C1 segment of cervical spinal cord (tissue), 14 donors: ENCODE results near the gene STPG3.

ENCODE experiments used
- DNase-seq, 14 donors: peaks; one replicate each; lab custom pipeline; 2025; lab: John Stamatoyannopoulos, UW

The STPG3 gene

DNA sequence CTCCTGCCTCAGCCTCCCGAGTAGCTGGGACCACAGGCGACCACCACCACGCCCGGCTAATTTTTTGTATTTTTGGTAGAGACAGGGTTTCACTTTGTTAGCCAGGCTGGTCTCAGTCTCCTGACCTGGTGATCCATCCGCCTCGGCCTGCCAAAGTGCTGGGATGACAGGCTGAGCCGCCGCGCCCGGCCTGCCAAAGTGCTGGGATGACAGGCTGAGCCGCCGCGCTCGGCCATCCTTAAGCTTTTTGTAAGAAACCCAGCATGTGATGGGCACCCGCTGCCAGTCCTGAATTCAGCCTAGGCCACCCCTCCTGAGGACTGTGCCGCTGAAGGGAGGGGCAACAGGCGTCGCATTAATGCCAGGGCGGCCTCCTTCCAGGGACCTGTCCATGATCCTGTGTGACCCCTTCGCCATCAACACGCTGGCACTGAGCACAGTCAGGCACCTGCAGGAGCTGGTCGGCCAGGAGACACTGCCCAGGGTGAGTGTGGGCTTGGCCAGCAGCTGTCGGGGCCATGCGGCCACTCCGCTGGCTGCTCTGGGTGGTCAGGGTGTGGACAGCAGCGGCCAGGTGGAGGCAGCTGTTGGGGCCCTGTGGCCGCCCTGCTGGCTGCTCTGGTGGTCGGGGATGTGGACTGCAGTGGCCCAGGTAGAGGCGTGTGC lies 14.5 kb downstream of the STPG3 start:
- no peak for DNase-seq

DNA sequence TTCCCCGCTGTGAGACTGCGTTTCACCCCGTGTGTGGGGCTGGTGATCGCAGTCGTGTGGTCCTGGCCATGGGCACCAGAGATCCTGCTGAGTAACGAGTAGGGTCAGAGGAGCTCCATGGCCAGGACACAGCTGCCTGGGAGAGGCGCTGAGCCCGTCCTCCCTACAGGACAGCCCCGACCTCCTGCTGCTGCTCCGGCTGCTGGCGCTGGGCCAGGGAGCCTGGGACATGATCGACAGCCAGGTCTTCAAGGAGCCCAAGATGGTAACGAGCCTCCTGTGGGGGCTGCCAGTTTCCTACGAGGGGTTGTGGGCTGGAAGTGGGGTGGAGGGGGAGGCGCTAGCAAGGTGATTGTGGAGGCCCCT lies 15.1 kb downstream of the STPG3 start:
- no peak for DNase-seq

DNA sequence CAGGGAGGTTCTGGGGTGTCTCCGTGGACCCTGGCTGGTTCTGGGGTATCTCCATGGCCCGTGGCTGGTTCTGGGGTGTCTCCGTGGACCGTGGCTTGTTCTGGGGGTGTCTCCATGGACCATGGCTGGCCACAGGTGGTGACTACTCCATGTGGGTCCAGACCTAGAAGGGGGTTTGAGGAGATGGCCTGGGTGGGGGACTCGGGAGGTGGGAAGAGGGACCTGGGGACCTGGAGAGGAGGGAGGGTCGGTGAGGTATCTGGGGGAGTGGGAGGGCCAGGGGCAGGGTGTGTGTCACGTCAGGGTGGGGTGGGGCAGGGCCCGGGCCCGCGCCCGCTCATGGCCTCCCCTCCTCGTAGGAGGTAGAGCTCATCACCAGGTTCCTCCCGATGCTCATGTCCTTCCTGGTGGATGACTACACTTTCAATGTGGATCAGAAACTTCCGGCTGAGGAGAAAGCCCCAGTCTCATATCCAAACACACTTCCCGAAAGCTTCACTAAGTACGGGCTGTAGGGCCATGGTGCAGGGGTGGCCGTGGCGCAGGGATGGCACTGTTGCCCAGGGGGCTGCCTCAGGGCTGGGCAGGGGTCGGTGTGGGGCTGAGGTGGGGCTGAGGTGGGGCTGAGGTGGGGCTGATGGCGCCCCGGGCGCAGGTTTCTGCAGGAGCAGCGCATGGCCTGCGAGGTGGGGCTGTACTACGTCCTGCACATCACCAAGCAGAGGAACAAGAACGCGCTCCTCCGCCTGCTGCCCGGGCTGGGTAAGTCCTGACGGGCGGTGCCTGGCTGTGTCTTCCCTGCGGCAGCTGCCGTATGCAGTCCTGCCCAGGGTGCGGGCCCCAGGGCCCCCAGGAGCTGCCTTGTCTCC lies 15.7 kb downstream of the STPG3 start:
- no peak for DNase-seq

DNA sequence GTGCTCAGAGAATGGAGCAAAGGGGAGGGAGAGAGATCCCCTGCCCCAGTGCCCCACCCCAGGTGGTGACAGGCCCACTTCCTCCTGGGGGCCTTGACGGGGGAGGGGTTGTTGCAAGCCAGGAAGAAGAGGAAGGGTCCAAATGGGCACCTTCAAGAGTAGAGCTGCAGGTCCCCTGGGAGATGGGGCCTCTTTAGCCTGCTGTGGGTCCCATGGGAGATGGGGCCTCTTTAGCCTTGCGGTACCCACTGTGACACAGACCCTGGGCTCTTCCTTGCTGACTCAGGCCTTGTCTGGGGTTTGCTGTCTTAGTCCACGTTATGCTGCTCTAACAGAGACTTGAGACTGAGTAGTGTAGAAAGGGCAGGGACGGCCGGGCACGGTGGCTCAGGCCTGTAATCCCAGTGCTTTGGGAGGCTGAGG lies 16.9 kb downstream of the STPG3 start:
- no peak for DNase-seq

DNA sequence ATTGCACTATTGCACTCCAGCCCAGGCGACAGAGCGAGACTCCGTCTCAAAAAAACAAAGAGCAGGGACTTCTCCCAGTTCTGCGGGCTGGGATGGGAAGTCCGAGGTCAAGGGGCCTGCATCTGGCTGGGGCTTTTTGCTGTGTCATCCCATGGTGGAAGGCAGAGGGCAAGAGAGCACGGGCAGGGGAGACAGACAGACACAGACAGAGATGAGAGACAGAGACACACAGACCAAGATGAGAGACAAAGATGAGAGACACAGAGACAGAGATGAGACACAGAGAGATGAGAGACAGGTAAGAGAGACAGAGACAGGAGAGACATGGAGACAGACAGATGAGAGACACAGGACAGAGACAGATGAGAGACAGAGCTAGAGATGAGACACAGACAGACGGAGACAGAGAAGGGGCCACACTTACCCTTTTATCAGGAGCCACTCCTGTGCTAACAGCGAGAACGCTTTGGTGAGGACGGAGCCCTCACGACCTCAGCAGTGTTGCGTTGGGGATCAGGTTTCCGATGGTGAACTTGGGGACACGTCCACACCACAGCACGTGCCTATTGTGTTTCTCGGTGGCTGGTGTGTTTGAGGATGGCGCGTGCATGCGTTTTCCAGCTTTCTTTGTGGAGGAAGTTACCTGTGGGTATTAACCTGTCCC lies 17.6 kb downstream of the STPG3 start:
- DNase-seq: no peak

DNA sequence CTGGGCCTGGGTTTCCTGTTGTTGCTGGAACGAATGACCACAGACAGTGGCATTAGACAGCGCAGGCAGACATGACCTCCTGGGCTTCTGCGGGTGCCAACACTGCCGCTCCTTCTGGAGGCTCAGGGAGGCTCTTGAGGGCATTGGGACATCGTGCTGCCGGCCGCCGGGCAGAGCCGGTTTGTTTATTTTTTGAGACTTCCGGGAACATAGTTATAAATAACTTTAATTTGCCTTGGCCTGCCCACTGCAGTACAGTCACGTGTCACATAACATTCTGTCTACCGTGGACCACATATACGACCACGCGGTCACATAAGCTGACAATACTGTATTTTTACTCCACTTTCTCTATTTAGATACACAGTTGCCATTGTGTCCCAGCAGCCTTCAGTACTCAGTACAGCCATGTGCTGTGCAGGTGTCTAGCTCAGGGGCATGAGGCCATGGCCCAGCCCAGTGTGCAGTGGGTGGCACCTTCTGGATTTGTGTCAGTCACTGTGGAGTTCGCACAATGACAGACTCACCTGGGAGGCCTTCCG lies 18.2 kb downstream of the STPG3 start:
- no peak for DNase-seq

DNA sequence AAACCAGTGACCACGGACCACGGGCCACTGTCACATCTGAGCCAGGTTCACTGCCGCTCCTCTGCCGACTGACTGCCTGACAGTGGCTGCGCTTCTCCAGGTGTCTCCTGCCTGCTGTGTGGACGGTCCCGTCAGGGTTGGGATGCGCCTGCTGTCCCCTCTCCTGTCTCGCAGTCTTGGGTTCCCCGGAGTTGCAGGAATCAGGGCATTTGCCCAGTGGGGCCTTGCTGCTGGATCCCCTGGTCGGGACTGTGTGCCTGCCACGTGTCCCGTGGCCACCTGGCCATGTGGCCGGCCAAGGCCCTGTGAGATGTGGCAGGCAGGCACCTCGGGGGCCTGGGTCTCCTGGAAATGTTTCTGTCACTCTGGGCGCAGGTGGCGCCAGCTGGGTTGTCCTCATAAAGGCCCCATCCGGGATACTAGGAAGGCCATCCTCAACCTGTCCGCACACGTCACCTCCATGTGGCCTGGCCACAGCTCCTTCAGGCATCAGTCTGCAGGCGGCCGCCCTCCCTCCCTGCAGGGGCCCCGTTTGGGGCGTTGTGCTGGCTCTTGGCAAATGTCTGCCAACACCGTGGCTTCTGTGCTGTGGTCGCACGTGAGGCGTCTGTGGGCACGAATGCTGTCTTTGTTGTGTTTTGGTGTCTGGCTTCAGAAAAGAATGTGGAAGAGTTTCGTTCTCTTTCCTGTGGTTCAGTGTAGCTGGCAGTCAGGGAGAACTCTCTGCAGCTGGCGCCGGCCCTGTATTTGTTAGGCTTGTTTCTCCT lies 20.0 kb downstream of the STPG3 start:
- no peak for DNase-seq

DNA sequence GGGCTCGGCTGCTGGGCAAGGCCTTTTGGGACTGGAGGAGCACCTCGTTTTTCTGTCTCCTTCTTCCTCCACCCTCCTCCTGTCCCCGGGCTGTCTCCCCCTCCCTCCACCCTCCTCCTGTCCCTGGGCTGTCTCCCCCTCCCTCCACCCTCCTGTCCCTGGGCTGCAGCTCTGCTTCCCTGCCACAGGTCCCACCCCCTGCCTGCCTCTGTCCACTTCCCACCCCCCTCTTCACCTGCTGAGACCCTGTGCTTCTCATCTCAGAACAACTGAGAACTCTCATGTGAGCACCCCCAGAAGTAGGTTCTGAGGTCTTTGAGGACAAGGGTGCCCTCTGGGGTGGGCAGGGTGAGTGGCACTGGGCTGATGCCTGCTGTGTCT lies 20.6 kb downstream of the STPG3 start:
- no peak for DNase-seq

DNA sequence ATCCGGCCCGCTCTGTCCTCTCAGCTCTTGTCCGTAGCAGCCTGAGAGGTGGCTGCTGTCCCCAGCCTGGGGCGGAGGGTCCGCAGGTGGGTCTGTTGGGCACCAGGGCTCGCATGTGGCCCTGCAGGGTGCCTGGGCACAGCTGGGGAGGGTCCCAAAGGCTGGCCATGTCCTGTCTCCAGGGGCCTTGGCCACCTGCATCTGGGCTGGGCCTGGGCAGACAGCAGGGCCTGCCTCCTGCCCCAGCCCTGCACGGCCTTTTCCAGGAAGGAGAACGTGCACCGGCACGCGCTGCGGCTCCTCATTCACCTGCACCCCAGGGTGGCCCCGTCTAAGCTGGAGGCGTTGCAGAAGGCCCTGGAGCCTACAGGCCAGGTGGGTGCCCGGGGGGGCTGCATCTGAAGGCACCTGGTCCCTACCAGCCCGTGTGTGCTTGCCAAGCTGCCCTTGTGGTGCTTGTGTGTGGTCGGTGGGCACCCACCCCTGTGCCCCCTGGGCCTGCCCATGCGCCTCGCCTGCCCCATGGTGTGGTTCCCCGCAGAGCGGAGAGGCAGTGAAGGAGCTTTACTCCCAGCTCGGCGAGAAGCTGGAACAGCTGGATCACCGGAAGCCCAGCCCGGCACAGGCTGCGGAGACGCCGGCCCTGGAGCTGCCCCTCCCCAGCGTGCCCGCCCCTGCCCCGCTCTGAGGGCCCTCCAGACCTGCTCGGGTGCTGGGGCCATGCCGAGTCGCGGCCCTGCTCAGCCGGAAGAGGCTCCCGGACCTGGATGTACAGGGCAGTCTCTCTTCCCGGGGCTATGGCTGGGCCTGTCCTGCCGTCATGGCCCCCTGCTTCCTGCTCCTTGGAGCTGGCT lies 21.4 kb downstream of the STPG3 start:
- no peak for DNase-seq

DNA sequence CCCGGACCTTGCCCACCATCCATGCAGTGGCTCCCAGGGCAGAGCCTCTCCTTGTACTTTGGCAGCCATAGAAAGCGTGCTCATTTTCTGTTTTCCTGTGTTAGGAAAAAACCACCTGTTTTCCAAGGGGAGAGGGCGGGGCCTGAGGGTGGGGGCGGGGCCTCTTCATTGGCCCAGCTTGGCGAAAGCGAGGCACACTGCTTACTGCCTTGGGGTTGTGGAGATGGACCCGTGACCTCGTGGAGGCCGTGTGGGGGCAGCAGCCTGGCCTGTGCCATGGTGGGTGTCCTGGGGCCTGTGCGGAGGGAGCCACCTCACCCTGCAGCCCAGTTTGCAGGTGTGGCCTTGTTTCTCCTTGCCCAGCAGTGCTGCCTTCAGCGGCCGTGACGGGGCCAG lies 22.0 kb downstream of the STPG3 start:
- no peak for DNase-seq

DNA sequence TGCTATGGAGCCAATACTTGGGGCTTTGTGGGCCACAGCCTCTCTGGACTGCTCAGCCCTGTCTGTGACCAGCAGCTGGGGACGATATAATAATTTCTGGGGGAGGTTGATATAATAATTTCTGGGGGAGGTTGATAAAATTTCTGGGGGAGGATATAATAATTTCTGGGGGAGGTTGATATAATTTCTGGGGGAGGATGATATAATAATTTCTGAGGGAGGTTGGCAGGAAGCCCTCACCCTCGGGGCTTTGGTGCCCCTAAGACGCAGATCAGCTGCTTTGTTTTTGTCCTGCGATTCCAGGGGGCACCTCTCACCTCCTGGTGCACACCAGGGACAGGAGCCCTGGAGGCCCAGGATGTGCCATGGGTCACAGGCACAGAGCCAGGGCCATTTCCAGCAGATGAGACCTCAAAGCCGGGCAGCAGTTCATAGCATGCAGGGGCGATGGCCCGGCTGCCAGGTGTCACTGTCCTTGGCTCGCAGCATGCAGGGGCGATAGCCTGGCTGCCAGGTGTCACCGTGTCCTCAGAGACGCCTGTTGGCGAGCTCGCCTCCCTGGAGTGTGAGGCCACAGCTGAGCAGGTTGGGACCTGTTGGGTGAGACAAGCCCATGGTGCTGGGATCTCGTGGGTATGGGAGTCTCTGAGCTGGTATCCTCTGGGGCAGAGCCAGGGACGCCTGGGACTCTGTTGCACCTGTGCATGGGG lies 22.7 kb downstream of the STPG3 start:
- DNase-seq: no peak

DNA sequence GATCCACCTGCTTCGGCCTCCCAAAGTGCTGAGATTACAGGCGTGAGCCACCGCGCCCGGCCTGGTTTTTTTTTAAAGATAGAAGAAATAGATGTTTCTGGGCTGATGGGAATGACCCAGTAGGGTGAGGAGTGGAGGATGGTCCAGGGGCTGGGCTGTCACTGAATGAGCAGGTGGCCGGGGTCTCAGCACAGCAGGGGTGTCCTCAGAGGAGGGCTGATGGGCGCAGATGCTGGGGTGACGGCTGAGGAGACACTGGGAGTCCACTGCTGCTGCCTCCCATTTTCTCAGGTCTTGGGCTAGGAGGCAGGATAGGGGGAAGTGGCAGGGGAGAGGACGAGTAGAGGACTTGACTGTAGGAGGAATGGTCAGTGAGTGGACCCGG lies 24.1 kb downstream of the STPG3 start:
- DNase-seq: no peak

DNA sequence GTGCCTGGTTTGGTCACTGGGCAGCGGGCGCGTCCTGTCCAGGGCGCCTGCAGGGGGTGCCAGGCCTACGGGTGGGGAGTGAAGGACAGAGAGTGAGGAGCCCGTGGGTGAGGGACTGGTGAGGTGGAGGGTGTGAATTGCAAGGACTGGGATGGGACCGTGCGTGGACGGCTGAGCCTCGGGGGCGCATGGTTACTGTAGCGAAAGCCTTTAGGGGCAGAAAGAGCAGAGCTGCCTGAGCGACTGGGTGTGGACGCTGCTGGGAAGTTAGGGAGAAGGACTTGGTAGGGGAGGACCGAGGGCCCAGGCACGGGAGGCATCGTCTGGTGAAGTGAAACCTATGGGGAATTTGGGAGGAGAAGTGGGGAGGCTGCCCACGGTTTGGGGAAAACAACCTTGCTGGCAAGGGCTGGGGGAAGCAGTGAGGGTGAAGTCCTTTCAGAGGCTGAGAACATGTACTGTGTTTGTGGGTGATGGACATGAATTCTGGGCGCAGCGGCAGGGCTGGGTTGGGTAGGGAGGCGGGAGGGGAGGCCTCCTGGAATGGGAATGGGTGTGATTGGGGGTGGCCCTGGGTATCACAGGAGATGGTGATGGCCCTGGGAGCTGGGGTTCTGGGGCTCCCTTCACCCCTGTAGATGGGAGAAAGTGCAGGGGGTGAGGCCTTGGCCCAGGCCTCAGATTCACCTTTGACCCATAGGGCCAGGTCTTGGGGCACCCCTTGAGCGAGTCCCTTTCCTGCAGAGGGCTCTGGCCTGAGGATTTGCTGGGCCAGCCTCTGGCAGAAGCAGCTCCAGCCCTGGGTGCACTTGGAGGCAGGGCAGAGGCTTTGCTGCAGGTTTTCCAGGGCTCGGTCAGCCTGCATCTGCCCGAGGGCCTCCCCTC lies 24.7 kb downstream of the STPG3 start:
- DNase-seq: no peak

DNA sequence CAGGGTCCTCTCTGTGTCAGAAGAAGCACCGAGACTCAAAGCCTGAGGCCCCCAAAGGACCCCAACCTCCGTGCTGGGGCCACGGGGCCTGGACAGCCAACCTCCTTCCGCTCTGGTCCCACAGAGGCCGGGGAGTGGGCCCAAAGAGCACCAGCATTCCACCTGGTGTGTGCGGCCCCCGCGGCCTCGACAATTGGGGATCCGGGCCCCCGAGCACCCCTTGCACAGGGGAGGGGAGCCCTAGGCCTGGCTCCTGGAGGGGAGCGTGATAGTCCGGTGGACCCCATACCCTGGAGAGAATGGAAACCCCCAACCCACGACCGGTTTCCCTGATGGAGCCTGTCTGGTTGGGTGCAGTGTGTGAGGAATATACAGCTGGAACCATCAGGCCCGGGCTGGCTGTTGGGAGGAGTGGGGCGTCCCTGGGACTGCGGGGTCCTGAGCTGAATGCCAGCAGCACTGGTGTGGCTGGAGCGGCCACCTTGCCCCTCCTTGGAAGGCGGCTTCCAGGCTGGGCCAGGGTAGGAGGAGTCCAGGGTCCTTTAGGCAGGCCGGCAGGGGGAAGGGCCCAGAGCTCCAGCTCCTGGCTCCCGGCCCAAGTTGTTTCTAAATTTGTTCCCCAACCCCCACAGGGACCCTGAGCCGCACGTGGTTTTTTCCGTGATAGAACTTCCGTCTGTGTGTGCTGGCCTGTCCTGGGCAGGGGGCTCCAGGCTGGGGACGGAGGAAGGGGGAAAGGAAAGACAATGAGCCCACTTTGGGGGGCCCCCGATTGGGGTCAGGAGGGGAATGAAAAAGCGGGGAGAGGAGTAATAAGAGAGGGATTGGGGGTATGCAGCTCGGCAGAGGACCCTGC lies 25.6 kb downstream of the STPG3 start:
- DNase-seq: no peak

DNA sequence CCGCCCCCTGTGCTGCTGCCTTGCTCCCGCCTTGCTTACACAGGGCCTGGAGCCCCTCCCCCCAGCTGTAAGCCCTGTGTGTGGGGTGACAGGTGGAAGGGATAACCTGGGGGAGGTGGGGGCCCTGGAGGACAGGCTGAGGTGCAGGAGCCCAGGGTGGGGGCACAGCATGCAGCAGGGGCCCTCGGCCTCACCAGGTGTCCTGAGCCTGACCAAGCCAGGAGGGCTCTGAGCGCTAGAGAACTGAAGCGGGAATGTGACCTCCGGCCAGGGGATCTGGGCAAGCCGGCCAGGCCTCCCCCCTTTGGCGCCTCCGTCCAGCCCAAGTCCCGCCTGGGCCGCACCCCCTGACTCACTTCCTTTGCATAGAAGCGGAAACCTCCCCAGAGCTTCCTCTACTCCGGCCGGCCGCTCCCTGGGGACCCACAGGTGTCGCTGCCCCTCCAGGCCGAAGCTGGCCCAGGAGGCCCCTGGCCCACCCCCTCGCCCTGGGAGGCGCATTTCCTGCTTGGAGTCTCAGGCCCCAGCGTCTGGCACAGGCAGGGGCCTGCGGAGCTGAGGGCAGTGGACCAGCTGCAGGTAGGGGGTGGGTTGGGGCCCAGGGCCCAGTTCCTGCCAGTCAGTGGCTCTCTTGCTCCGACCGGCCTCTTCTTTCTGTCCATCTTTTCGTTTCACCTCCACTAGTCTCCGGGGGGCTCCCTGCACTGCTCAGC lies 26.4 kb downstream of the STPG3 start, which contains the start of gene TOR4A:
TOR4A (plus strand) TSS at position 398 of the 713 bp plus-strand sequence. CDS start 964 bp downstream, outside the sequence.
- peak in 6 of 14 donors; percentile 19 to 45 (median 34) for DNase-seq

DNA sequence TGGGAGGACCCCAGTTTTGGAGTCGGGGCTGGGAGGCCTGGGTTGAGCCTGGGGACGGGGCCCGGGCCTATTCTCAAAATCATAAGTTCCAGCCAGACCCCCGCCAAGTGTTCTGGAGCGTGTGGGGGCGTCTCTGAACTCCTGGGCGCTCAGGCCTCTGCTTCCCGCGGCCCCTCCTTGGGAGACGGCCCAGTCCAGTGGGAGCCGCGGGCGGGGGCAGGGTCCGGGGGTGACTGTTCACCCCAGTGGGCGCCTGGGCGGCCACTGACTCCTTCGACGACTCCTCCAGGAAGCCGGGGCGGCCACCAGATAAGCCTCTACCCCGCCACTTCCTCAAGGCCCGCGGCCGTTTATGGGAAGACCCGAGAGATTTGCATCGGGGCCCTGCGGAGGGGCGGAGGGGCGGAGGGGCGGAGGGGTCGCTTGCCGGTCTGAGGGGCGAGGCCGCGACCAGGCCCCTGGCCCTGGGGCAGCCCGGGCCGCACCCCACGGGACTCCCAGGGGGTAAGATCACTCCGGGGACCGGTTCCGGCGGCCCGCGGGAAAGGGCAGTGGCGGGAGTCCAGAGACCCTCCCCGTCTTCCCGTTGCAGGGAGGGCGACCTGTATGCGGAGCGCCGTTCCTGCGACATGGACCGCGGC lies 27.1 kb downstream of the STPG3 start:
- no peak for DNase-seq
